Measurements from ENCODE around the gene SEMA3B.

Gene SEMA3B

DNA sequence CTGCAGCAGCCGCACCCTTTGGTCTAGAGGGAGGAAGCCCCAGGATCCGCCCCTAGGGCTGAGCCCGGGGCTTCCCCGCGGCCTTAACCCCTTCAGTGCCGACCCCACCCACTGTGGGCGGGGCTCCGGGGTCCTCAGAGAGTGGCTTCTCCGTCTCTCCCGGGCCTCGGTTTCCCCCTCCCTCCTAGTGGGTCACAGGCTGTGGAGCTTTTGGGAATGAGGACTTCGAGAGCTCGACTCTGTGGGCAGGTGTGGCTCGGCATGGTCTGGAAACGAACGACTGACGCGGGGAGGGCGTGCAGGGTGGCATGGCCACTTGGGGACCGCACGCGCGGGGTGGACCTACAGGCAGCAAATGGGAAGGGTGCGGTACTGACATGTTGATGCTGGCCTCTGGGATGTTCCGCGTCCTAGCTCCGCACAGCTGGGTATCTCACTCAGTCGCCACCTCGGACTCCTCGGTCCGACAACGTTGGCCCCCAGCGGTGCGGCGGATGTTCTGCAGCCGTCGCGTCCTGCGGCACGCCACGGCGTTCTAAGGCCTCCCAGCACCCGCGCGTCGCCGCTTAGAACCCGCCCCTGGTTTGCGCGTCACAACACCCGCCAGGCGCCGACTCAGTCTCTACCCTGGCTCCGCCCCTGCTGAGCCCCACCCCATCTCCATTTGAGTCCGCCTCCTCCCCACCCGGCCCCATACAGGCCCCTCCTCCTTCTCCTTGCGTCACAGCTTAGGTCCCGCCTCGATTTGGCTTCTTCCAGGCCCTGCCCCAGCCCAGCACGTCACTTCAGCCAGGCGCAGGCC lies 30.1 kb downstream of the SEMA3B start, which contains the start of the genes HYAL3 and NAA80:
HYAL3 (minus strand) TSS at position 570 of the 802 bp plus-strand sequence. CDS start 3,803 bp downstream, outside the sequence.
NAA80 (minus strand) TSS at position 570 of the 802 bp plus-strand sequence. CDS start 1,942 bp downstream, outside the sequence.
- TF ChIP-seq, protein P1, sequence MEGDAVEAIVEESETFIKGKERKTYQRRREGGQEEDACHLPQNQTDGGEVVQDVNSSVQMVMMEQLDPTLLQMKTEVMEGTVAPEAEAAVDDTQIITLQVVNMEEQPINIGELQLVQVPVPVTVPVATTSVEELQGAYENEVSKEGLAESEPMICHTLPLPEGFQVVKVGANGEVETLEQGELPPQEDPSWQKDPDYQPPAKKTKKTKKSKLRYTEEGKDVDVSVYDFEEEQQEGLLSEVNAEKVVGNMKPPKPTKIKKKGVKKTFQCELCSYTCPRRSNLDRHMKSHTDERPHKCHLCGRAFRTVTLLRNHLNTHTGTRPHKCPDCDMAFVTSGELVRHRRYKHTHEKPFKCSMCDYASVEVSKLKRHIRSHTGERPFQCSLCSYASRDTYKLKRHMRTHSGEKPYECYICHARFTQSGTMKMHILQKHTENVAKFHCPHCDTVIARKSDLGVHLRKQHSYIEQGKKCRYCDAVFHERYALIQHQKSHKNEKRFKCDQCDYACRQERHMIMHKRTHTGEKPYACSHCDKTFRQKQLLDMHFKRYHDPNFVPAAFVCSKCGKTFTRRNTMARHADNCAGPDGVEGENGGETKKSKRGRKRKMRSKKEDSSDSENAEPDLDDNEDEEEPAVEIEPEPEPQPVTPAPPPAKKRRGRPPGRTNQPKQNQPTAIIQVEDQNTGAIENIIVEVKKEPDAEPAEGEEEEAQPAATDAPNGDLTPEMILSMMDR (conservative IDR thresholded peaks at IDR 0.05) = peak; percentile 55

DNA sequence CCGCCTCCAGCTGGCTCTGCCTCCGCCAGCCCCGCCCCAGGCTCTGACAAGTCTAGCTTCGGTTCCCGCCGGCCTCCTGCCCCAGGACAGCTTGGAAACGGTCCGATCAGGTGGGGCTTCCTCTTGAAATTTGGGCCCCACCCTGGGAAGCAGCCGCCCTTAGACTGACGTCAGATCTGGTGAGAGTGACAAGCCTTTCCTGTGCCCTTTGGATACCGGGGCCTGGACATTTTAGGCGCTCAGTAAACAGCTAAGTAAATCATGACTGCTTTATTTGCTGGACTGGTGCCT lies 30.6 kb downstream of the SEMA3B start:
- TF ChIP-seq, protein P1 (conservative IDR thresholded peaks at IDR 0.05) = no peak
- H3K27ac ChIP-seq = peak overlapping the region; percentile 90

More for the DNA sequence above, 30.1 kb downstream of the SEMA3B start, which contains the start of the genes HYAL3 and NAA80:
- H3K27ac ChIP-seq = peak within 1 kb of the TSS; percentile 90

DNA sequence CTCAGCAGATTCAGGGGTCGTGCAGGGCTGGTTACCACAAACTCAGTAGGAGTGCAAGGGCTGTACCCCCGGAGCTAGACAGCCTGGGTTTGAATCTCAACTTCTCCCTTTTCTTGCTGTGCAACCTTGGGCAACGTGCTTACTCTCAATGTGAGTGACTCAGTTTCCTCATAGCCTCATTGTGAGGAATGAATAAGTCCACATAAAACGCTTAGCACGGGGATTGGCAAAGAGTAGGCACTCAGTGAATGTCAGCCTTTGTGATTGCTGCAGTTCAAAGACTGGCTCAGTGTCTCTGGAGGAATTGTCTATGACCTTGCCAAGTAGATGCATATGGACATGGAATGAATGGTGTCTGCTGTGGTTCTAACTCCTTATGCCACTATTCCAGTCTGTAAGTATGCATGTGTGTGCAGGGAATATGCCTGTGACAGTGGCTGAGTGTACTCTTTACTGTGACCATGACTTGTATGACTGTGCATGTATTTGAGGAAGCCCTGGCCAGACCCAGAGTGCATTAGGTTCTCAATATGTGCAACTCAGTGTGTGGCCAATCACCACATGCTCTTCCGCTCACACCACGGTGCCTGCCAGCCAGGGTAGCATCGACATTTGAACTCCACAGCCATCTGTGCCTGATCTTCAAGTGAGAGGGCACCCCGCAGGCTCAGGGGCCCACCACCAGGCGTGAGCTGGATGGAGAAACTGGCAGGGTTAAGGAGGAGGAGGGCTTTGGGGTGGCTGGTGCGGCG lies 31.2 kb downstream of the SEMA3B start:
- TF ChIP-seq, protein P1 (conservative IDR thresholded peaks at IDR 0.05) = no peak
- H3K27ac ChIP-seq = peak overlapping the region; percentile 90

DNA sequence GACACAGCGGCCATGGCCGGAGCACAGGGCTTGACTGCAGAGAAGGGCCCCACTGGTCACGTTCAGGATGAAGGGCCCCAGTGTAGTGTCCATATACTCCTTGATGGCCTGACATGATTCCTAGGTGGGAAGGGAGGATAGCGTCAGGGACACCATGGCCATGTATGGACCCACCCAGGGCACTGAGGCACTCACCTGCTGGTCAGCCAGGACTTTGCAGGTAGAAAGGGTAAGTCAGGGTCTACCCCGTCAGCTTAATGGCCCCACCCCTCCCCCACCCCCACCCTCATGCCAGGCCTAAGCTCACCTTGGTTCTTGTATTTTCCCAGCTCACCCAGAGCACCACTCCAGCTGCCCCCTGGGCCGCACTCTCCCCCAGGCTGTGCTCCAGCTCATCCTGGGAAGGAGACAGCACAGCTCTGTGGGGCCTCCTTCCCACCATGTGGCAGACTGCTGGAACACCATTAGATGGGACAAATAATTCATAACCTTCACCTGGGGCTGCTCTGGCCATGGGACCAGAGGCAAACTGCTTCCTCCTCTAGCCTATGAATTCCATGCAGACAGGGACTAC lies 31.8 kb downstream of the SEMA3B start:
- TF ChIP-seq, protein P1 (conservative IDR thresholded peaks at IDR 0.05) = no peak
- H3K27ac ChIP-seq = peak overlapping the region; percentile 90; the same call in 1 of the 2 replicates

GRCh38 chr3:50302095-50303012 lies 33.4 kb downstream of the SEMA3B start:
- TF ChIP-seq, protein P1 (conservative IDR thresholded peaks at IDR 0.05) = no peak
- no peak overlapping the region for H3K27ac ChIP-seq

DNA sequence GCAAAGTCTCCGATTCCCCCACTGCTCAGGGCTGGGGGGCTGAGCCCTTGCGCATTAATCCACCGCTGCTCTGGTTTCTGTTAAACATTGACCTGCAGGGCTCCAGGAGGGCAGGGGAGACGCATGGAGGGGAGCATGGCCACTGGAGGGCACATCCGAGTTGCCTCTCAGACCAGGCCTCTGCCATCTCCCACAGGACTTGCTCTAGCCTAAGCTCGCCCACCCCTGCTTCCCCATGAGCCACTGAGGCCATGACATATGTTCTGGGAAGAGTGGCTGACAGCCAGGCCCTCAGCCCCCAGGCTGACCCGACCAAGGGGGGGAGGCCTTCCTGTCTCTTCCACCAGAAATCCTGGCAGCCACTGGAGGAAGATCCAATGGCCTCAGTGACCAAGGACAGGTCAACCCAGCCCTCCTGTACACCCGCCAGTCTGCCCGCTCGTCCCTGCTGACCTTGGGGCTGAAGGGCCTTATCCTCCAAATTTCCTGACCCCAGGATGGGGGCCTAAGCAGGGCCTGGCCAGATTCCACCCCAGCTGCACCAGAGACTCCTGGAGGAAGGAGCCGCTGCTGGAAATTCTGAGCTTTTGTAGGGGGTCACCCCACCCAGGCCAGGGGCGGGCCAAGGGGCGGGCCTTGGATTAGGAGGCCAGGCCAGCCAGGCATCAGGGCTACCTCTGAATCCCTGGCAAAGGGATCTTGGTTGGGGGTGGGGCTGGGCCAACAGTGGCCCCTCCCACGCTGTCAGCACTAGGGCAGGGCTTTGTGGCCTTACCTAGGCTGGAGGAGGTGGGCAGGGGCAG lies 34.3 kb downstream of the SEMA3B start, which contains the start of gene HYAL1:
HYAL1 (minus strand) TSS at position 562 of the 803 bp plus-strand sequence. CDS start 618 bp downstream, outside the sequence.
- no peak within 1 kb of the TSS for H3K27ac ChIP-seq
- TF ChIP-seq, protein P1 (conservative IDR thresholded peaks at IDR 0.05) = 0 out of 2 replicates have a peak, but pooled peaks have one; percentile 18
